Measurements from ENCODE around the gene ILDR1.

DNA sequence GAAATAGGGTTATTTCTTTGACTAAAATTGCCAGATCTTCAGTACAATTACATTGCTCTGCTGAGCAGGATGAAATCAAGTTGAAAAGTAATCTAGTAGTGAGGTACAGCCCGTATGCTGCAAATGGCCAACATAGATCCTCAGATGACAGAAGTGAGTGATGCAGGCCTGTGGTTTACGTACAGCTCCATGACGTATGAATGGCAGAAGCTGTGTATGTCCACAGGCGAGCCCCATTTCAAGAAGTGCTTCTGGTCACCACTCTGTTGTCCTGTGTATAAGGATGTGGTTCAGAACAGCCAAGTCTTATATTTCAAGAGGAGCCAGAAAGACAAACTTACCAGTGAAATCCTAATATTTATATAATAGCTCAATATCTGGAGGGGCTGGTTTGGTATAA, 42.3 kb upstream of the ILDR1 start:
- TF ChIP-seq, protein P1, sequence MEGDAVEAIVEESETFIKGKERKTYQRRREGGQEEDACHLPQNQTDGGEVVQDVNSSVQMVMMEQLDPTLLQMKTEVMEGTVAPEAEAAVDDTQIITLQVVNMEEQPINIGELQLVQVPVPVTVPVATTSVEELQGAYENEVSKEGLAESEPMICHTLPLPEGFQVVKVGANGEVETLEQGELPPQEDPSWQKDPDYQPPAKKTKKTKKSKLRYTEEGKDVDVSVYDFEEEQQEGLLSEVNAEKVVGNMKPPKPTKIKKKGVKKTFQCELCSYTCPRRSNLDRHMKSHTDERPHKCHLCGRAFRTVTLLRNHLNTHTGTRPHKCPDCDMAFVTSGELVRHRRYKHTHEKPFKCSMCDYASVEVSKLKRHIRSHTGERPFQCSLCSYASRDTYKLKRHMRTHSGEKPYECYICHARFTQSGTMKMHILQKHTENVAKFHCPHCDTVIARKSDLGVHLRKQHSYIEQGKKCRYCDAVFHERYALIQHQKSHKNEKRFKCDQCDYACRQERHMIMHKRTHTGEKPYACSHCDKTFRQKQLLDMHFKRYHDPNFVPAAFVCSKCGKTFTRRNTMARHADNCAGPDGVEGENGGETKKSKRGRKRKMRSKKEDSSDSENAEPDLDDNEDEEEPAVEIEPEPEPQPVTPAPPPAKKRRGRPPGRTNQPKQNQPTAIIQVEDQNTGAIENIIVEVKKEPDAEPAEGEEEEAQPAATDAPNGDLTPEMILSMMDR (IDR thresholded peaks at IDR 0.05; ENCODE audit: extremely low read depth in 1 of 2, insufficient read depth in 1 of 2, low read depth in 1 of 2, low read length in 2 of 2), result no peak
- TF ChIP-seq, protein P2, sequence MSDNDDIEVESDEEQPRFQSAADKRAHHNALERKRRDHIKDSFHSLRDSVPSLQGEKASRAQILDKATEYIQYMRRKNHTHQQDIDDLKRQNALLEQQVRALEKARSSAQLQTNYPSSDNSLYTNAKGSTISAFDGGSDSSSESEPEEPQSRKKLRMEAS (IDR thresholded peaks at IDR 0.05; ENCODE audit: insufficient read depth, insufficient read length), result no peak
- TF ChIP-seq POLR2A (IDR thresholded peaks at IDR 0.05; ENCODE audit: low read depth, low read length) (no peak), POLR2AphosphoS5 (IDR thresholded peaks at IDR 0.05; ENCODE audit: insufficient read depth, low read depth, low read length) (no peak), MYC (IDR thresholded peaks at IDR 0.05; ENCODE audit: low read depth, low read length) (no peak), JUN (IDR thresholded peaks at IDR 0.05; ENCODE audit: borderline replicate concordance, insufficient read depth, insufficient read length, low read depth) (no peak)
